GM21360 (cell line): ENCODE measurements around the gene NXPE1.
"Not testable (repeated sequence)": the region's sequence is repeated elsewhere in the genome, so short reads cannot be mapped to it uniquely, and the experiment has no call there.

Experiments
- ATAC-seq: cut with Tn5 transposase; IDR thresholded peaks from one replicate; pipeline ENCODE4 v1.9.1; 2021; ENCODE audit warnings: mild to moderate bottlenecking, moderate library complexity; ENCODE audit not compliant: unreplicated experiment

Gene NXPE1

GRCh38 chr11:114559425-114560310 lies at the start of gene NXPE1:
Gene NXPE1, minus strand, starts transcription at chr11:114559881. Its CDS starts 8,680 bp downstream, at chr11:114551201.
- ATAC-seq, result no peak

GRCh38 chr11:114609429-114609828 lies 49.7 kb upstream of the NXPE1 start:
- ATAC-seq, result no peak

- ATAC-seq, result not testable (repeated sequence)
Observed at GRCh38 chr11:114608605-114609004, 48.9 kb upstream of the NXPE1 start.

GRCh38 chr11:114607753-114608459 lies 48.2 kb upstream of the NXPE1 start:
- no peak for ATAC-seq

- ATAC-seq, result not testable (repeated sequence)
Observed at GRCh38 chr11:114606802-114607075, 47.1 kb upstream of the NXPE1 start.

- ATAC-seq, result no peak
Observed at GRCh38 chr11:114606003-114606801, 46.5 kb upstream of the NXPE1 start.

- no peak for ATAC-seq
Observed at GRCh38 chr11:114605370-114605769, 45.7 kb upstream of the NXPE1 start.

- no peak for ATAC-seq
Observed at GRCh38 chr11:114604886-114605285, 45.2 kb upstream of the NXPE1 start.

- no peak for ATAC-seq
Observed at GRCh38 chr11:114604179-114604813, 44.6 kb upstream of the NXPE1 start.

GRCh38 chr11:114603151-114603550 lies 43.5 kb upstream of the NXPE1 start:
- ATAC-seq, result not testable (repeated sequence)

GRCh38 chr11:114598461-114598860 lies 38.8 kb upstream of the NXPE1 start:
- ATAC-seq, result no peak

GRCh38 chr11:114596175-114596919 lies 36.7 kb upstream of the NXPE1 start:
- no peak for ATAC-seq

GRCh38 chr11:114595571-114595970 lies 35.9 kb upstream of the NXPE1 start, which contains the start of gene NXPE4:
Gene NXPE4, minus strand, starts transcription at chr11:114595786. Its CDS starts 1,027 bp downstream, at chr11:114594759.
- ATAC-seq, result no peak

GRCh38 chr11:114594703-114595102 lies 35.0 kb upstream of the NXPE1 start:
- no peak for ATAC-seq

- ATAC-seq, result no peak
Observed at GRCh38 chr11:114587398-114587953, 27.8 kb upstream of the NXPE1 start.

GRCh38 chr11:114586797-114587196 lies 27.1 kb upstream of the NXPE1 start:
- no peak for ATAC-seq

GRCh38 chr11:114571712-114572111 lies 12.0 kb upstream of the NXPE1 start:
- no peak for ATAC-seq

- no peak for ATAC-seq
Observed at GRCh38 chr11:114569801-114570200, 10.1 kb upstream of the NXPE1 start.

- no peak for ATAC-seq
Observed at GRCh38 chr11:114566276-114566675, 6.6 kb upstream of the NXPE1 start.

- ATAC-seq, result no peak
Observed at GRCh38 chr11:114564831-114565230, 5.2 kb upstream of the NXPE1 start.
